ENCODE results near the gene PLA2G3.
A peak's percentile ranks its signal among the peaks of the same experiment; 100 is the strongest.
"Not testable (repeated sequence)": the region's sequence is repeated elsewhere in the genome, so short reads cannot be mapped to it uniquely, and the experiment has no call there.

PLA2G3 gene, protein sequence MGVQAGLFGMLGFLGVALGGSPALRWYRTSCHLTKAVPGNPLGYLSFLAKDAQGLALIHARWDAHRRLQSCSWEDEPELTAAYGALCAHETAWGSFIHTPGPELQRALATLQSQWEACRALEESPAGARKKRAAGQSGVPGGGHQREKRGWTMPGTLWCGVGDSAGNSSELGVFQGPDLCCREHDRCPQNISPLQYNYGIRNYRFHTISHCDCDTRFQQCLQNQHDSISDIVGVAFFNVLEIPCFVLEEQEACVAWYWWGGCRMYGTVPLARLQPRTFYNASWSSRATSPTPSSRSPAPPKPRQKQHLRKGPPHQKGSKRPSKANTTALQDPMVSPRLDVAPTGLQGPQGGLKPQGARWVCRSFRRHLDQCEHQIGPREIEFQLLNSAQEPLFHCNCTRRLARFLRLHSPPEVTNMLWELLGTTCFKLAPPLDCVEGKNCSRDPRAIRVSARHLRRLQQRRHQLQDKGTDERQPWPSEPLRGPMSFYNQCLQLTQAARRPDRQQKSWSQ

DNA sequence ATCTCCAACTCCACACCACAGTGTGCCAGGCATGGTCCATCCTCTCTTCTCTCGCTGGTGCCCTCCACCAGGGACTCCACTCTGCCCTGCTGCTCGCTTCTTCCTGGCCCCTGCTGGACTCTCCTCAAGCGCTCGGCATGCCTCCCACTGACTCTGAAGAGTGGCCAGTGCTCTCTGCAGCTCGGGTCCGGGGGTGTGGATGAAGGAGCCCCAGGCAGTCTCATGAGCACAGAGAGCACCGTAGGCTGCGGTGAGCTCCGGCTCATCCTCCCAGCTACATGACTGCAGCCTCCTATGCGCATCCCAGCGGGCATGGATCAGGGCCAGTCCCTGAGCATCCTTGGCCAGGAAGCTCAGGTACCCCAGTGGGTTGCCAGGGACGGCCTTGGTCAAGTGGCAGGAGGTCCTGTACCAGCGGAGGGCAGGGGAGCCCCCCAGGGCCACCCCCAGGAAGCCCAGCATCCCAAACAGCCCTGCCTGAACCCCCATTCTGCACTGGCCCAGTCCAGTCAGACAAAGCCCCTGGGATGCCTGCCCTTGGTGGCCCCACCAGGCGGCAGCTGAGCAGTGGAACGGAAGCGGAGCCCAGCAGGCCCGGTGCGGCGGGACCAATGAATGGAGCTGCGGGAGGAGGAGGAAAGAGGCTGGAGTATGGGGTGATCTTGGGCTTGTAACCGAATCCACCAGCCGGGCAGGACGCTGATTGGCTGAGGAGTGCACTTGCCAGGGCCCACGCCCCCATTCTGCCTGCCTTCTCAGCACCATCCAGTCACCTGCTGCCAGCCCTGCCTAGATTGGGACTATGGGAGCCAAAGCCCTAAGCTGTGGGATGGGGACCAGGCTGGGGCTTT is at the start of gene PLA2G3:
PLA2G3 (minus strand) TSS at position 643 of the 851 bp plus-strand sequence; CDS start at position 489, 154 bp downstream.
- peak; percentile 87 for DNase-seq

DNA sequence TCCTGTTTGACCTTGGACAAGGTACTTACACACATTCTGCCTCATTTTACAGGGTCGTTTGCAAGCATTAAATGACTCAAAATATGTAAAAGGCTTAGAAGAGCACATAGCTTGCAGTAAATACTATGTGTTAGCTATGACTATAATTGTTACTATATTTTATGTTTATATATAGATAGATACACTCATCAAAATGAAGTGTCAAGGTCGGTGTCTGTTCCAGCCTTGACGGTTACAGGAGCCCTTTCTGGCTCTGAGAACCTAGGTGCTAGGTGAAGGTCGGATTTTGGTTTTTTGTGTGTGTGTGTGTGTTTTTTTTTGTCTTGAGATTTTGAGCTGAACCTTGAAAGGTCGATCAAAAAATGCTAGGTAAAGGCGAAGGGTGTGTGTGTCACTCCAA is 47.3 kb upstream of the PLA2G3 start:
- DNase-seq: no peak

DNA sequence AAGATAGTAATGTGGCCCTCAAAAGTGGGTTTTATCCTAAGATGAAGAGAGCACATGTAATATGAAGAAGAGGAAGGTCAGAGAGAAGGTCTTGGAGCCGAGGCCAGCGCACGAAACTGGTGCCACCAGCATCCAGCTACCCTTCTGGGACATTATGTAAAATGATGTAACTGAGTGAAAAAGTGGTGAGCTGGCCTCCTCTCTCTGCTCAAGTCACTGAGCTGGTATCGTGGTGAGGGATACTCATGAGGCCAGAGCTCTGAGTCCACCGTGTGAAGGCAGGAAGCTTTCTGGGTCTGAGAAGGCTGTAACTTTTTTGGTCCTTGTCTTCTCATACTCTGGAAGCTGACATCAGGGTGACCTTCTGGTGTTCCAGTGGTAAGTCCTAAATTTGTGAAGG is 44.7 kb upstream of the PLA2G3 start:
- DNase-seq: no peak

DNA sequence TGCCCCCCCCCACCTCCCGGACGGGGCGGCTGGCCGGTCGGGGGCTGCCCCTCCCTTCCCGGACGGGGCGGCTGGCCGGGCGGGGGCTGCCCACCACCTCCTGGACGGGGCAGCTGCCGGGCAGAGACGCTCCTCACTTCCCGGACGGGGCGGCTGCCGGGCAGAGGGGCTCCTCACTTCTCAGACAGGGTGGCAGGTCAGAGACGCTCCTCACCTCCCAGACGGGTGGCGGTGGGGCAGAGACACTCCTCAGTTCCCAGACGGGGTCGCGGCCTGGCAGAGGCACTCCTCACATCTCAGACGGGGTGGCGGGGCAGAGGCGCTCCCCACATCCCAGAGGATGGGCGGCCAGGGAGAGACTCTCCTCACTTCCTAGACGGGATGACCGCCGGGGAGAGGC is 43.7 kb upstream of the PLA2G3 start:
- DNase-seq: no peak

DNA sequence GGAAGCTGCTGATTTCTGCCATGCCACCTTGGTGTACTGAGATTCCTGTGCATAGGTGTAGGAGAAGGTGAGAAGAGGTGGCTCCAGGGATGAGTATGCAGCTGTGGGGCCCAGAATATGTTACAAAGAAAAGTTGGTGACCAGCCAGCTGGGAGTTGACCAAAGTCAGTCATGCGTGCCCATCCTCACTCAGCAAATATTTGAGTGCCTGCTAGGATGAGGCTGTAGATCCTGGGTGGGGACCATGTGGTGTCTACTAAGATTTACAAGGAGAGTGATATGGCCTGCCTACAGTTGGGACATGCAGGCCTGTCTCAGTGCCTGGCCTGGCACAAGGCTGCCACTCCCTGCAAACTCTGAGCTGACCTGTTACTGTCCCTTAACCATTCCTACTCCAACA is 39.0 kb upstream of the PLA2G3 start:
- no peak for DNase-seq

DNA sequence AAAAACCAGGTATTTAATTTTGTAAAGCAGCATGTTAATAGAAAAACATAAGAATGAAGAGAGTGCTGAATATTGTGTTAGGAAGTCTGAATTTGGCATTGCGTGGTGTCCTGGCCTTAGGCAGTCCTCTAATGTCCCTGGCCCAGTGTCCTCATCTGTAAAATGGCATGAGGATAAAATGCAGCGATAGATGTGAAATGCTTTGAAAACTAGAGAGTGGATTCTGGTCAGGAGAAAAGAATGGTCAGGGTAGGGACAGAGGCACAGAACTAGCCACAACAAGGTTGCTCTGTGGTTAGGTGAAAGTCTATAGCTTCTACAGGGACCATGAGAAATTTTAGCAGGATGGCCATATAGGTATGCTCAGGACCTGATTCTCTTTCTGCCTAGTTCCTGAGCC is 38.6 kb upstream of the PLA2G3 start:
- DNase-seq: no peak

DNA sequence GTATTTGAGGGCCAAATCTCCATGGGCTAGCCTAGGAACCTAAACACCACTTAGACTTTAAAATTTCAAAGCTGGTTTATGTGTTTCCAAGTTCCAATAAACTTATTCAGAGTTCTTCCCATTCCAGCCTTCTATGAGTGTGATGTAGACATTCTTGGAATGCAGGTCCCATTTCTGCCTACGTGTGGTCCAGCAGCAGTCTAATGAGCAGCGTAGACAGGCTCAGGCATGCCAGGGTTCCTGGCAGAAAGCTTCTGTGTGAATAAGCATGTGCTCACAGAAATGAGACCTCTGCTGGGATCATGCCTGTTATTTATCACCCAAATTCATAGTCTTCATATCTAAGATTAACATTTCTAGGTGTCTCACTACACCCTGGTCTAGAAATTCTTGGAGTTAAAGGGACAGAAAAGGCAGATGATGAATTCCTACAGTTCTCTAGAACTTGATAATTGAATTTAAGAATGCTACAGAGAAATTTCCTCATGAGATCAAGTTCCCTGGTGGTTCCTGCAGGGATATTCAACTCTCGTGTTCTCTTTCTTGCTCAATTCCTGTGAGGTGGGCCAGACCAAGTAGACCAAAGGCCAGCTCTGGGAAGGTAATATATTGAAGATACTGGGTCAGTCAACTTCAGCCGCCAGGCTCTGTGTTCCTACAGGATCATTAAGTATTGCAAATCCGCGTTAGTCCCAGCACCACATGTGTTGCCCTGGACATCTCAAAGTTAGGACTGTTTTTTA is 37.3 kb upstream of the PLA2G3 start:
- no peak for DNase-seq

DNA sequence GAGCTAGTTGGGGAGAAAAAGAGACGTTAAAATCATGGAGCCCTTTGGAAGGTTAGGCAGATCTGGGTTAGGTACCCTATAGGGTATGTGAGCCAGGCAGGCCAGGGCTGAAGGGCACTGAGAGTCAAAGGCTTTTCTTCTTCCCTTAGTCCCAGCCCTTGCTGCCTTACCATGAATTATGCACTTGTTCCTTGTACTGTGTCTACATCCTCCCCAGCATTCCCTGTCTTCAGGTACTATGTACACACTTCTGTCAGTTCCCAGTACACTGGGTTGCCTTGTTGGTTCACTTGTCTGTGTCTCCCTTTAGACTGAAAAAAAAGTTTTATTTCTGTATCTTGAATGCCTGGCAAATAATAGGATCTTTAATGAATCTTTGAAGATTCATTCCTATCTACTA is 36.6 kb upstream of the PLA2G3 start:
- no peak for DNase-seq

DNA sequence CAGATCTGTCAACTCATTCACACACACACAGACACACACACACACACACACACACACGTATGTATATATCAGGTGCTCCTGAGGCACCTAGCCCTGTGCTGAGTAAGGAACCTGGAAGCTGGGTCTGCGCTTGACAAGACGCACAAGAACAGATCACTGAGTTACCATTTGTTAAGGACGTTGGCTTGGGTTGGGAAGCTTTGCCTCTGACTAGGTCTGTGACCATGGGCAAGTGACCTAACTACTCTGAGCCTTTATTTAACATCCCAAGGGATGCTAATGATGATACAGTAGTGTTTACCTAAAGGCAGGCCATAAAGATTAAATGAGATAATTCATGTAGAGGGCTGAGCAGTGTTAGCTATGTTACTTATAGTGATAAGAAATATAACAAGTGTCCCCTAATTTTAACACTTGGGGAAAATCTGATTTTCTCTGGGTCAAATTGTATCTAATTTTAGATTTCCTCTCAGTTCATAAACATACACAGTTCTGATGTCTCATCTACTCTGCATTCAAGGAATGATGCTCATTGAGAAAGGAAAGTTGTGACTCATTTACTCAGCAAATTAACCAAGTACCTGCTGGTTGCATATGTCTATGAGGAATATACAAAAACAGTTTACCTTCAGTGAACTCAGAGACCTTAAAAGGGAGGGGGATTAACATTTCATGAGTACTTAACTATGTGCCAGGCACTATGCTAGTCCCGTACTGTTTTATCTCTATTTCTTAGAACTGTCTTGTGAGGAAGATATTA is 33.3 kb upstream of the PLA2G3 start:
- no peak for DNase-seq

DNA sequence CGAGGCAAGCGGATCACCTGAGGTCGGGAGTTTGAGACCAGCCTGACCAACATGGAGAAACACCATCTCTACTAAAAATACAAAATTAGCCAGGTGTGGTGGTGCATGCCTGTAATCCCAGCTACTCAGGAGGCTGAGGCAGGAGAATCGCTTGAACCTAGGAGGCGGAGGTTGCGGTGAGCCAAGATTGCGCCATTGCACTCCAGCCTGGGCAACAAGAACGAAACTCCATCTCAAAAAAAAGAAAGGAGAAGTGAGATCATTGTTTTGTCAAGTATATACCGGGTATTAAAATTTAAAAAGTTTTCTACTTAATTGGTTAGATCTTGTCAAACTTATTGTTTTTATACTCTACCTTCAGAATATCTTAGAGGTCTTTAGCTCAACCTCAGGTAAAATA is 31.4 kb upstream of the PLA2G3 start:
- not testable (repeated sequence) for DNase-seq

DNA sequence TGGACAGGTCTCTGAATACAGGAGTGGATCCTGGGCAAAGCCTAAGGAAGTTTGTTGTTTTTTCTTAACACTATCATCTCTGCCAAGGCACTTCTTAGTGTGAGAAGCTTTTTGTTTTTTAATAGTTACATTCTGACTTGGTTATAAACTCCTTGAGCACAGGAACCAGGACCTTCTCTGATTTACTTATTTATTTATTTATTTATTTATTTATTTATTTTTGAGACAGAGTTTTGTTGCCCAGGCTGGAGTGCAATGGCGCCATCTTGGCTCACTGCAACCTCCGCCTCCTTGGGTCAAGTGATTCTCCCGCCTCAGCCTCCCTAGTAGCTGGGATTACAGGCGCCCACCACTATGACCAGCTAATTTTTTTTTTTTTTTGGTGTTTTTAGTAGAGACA is 30.7 kb upstream of the PLA2G3 start:
- no peak for DNase-seq

DNA sequence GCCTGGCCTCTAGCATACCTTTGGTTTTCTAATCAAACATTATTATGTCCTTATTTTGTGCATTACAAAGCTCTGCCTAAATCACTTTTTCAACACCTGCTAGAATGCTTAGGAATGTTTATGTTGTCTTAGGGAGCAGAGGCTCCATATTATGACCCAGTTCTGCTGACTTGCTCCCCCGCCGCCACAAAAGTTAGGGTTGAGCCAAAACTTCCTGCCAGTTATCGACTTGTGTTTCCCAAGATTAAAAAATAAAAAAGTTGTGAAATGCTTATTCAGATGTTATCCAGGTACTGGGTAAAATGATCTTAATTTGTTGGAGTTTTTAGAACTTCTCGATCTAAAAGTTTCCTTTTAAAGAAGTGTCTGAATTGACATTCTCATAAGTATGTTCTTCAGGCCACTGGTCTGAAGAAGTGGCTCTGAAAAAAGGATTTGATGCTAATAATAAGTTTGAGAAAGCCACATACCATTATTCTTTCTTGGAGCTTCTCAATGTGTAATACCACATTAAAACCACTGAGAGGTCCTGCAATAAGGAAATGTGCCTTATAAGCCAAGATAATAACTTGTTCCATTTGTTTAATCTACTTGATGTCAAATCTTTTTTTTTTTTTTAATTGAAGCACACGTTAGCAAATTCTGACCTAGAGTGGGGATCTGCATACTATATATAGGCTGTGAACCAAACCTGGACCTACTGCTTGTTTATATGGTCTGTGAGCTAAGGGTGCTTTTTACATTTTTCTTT is 21.9 kb upstream of the PLA2G3 start:
- DNase-seq: no peak

DNA sequence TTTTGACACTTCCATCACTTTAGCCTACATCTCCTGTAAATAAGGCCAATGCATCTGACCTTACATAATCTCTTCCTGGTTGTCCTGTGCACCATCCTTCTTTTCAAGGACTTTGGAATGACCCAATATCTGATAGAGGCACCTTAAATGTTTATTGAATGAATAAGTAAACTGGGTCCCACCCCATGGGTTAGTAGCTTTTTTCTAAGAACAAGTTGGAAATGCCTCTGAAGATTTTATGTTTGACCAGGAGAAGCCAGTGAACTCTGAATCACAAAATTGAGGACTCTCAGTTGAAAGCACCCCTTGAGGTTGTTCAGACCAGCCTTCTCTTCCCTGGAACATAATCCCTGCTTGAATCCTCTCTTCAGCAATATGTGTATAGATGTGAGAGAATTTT is 21.1 kb upstream of the PLA2G3 start:
- no peak for DNase-seq

DNA sequence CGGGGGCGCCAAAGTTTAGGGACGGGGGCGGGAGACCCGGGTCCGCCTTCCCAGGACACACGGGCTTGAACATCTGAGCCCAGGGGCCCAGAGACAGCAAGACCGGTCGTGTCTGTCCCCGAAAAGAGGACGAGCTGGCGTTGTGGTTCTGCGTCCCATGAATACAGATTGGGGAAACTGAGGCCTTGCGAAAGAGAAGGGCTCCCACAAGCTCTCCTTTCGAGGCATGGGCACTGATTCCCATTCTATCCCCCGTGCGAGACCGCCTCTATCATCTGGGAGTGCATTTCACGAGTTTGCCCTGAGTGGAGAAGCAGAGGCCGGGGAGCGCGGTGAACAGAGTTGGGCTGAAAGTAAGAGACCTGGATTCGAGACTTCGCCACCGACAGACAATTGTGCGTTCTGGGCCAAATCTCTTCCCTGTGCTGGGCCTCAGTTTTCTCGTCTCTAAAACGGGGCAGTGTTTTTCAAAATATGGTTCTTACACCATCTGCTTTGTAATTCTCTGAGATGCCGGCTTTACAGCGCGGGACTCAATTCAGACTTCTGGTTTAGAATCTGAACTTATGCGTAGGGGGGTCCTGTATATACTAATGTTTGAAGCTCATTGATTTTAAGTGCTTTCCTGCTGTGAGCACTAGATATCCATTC is 20.1 kb upstream of the PLA2G3 start:
- DNase-seq: peak; percentile 67

DNA sequence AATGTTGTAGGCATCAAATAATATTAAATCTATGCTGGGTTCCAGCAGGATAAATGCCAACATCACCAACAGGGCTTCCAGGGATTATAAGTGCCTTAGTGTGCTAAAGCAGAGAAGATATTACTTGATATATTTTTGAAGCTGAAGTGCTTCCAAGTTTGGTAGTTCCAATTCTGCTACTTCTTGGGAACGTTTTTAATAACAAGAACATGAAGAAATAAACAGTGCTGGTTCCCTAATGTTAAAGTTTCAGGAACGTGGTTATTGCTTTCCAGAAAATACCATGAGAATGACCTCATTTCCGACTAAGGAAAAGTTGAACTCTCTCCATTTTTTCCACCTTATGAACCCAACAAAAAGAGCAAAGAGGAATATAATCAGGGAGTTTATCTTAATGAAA is 15.1 kb upstream of the PLA2G3 start:
- peak; percentile 43 for DNase-seq

DNA sequence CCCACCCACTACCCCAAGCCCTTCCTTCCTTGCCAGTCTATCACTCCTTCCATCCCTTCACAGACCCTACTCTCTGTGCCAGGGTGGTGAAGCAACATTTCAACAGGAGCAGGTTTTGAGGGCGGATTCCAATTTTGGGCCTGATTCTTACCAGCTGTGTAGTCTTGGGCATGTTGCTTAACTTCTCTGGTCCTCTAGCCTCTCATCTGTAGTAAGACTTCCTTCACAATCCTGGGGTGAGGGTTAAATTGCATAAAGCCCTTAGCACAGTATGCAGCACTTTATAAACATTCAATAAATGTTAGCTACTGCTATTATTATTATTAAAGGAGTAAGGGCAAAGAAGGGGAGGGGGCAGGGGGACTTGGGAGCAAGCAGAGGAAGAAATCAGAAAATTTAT is 14.7 kb upstream of the PLA2G3 start:
- DNase-seq: no peak

DNA sequence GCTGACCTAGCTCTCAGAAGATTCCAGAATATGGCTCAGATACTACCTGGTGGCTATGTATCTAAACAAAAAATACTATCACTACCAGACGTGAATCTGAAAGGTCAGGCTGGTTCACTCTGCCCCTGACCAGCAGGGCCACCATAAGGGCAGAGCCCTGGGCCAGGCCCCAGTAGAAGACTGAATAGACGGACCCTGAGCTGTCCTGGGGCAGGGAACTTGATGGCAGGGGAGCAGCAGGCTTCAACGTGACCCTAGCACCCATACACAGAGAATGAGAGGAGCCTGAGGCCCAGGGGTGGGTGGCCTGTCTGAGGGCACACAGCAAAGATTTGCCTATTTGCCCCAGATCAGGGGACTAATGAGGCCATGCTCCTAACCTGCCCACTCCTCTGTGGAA is 13.0 kb upstream of the PLA2G3 start:
- no peak for DNase-seq

DNA sequence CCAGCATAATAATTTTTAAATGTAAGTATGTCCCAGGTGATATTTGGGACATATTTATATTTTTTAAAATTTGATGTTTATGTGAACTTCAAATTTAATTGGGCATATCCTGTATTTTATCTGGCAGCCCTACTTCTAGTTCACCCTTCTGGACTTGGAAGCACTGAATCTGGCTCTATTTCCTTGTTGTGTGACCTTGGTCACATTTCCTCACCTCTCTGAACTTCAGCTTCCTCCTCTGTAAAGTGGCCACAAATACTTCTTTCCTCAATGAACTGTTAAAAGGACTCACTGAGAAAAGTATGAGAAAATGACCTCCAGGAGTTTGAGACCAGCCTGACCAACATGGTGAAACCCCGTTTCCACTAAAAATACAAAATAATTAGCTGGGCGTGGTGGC is 11.6 kb upstream of the PLA2G3 start:
- DNase-seq: no peak

DNA sequence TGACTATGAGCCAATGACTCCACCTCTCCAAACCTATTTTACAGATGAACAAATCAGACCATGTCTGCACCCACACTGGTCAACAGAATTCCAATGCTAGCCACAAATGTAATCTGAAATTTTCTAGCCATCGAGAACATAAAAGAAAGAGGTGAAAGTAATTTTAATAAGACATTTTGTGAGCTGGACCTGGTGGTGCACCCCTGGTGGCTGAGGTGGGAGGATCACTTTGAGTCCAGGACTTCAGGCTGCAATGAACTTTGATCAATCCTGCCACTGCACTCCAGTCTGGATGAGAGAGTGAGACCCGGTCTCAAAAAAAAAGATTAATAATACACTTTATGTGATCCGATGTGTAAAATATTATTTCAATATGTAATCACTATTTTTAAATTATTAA is 10.3 kb upstream of the PLA2G3 start:
- no peak for DNase-seq

DNA sequence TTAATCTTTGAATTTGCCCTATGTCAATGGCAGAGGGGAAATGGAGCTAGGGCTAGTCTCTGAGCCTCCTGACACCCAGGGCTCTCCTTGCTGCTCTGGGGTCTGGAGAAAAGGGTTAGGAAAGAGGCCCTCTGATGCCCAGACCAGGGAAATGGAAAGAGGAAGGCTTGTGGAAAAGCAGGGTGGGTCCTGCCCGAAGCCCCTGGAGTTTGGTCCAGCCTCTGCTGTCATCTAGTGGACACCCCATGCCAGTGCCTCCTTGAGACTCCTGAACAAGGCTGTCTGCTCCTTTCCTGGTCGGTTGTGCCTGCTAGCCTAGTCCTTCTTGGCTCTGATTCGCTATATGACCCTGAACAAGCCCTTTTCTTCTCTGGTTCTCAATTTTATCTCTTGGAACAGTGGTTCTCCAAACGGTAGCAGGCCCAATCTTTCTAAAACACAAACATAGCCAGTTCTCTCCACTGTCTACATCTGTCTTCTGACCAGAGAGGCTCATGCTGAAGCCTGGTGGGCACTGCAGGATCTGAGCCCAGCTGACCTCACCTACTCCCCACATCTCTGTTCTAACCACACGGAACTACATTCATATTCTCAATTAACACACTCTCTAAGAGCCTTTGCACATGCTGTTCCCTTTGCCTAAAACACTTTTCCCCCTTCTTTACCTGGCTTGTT is 8.8 kb upstream of the PLA2G3 start:
- peak; percentile 87 for DNase-seq

DNA sequence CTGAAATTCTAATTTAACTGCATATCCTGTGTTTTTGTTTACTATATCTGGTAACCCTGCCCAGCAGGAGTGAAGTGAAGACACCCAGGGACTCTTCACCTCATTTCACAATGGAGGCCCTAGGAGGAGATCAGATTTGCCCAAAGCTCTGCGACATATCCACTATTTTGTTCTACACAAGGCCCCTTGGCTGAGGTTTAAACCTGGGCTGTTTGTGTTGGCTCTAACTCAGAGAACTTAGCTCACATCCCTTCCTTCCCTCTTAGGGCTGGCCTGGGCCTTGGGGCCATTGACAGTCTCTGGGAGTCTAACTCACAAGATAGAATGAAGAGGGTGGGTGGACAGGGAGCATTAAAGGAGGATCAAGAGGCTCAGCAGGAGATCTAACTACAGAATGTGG is 8.2 kb upstream of the PLA2G3 start:
- DNase-seq: peak; percentile 33
